ENCODE results near the gene EXOC6.

DNA sequence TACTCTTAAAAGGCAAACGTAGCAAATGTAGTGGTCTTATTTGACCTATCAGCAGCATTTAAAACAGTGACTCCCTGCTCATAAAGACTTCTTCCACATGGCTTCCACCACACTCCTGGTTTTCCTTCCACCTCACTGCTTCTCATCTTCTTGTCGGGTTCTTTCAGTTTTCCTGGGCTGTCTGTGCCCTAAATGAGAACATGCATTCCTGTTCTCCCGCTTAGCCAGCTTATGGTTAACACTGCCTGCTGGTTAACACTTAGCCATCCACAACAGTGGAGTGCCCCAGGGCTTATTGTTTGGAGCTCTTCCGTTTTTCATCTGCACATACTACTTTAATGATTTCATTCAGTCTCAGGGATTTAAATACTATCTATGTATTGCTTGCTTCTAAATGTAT, 34.3 kb upstream of the EXOC6 start:
- TF ChIP-seq POLR2A (IDR thresholded peaks at IDR 0.05) (no peak), POLR2AphosphoS5 (IDR thresholded peaks at IDR 0.05) (no peak), EP300 (IDR thresholded peaks at IDR 0.05) (no peak)
- TF ChIP-seq, protein P1, sequence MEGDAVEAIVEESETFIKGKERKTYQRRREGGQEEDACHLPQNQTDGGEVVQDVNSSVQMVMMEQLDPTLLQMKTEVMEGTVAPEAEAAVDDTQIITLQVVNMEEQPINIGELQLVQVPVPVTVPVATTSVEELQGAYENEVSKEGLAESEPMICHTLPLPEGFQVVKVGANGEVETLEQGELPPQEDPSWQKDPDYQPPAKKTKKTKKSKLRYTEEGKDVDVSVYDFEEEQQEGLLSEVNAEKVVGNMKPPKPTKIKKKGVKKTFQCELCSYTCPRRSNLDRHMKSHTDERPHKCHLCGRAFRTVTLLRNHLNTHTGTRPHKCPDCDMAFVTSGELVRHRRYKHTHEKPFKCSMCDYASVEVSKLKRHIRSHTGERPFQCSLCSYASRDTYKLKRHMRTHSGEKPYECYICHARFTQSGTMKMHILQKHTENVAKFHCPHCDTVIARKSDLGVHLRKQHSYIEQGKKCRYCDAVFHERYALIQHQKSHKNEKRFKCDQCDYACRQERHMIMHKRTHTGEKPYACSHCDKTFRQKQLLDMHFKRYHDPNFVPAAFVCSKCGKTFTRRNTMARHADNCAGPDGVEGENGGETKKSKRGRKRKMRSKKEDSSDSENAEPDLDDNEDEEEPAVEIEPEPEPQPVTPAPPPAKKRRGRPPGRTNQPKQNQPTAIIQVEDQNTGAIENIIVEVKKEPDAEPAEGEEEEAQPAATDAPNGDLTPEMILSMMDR (IDR thresholded peaks at IDR 0.05), result no peak
